NB4 (cell line): ENCODE measurements around the gene R3HDM1.

Source experiments
- CTCF ChIP-seq: IDR thresholded peaks from one replicate; pipeline ENCODE4 v1.5.1; 2012; ENCODE audit warnings: low read depth, low read length
- POLR2A ChIP-seq: IDR thresholded peaks from 2 replicates; pipeline ENCODE4 v1.6.1; 2011; ENCODE audit warnings: mild to moderate bottlenecking; ENCODE audit not compliant: insufficient read length; ENCODE audit errors: extremely low read depth

DNA sequence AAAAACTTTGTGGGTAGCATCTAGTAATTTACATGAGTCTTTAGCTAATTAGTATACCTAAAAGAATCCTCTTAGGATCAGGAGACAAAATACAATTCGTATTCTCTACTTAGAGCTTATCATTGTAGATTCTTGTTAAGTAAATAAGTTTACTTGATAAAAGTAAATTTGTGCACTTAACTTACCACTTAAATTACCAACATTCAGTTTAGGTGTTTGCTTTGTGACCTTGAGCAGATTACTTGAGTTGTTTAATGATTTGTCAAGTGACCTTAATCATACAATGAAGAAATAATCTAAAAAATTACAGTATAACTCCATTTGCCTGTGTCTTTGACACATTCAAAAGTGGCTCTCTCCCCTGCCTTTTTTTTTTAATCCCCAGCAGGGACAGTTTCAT is 143.2 kb downstream of the R3HDM1 start:
- TF ChIP-seq CTCF = no peak
- no peak for TF ChIP-seq POLR2A
